Activated T-helper 1 cell treated with Interleukin-2 at 50 U/mL for 16 hours (primary cell): ENCODE results near the gene RBP4.

Source experiments
- DNase-seq: peaks from one replicate; pipeline ENCODE4 v3.0.0-alpha.2; 2020; ENCODE audit warnings: low read depth

Gene RBP4

DNA sequence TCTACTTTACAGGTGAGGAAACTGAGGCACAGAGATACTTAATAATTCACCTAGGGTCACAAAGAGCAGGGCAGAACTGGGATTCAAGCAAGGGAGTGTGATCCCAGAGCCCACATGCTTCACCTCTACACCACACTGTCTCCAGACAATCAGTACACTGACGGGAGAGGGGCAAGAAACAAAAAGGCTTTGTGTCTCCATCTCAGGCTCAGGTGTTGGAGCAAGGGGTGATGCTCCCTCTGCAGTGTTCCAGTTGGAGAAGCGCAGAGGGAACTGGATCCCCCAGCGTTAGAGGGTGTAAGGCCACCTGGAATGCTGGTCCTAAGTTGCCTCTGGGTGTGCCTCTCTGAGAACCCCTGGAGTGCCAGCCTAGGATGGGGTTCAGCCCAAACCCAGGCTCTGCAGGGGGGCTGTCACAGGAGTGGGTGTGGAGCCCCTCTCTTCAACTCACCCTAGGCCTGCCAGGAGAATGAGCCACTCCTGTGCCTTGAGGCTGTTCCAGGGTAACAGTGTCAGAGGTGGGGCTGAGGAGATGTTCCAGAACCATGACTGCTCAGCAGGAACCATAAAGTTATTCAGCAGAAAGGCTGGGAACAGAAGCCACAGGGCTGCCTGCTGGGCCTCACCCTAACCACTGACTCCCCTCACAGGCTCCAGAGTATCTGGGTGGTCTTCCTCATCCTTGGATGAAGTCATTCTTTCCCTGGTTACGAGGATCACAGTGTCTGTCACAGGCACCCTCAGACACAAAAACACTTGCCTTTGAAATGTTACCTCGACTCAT lies 5.5 kb downstream of the RBP4 start:
- DNase-seq, result no peak

GRCh38 chr10:93594518-93594917 lies 6.5 kb downstream of the RBP4 start:
- no peak for DNase-seq

GRCh38 chr10:93593749-93594148 lies 7.3 kb downstream of the RBP4 start:
- no peak for DNase-seq

GRCh38 chr10:93593254-93593653 lies 7.8 kb downstream of the RBP4 start:
- DNase-seq, result no peak

- no peak for DNase-seq
These were observed 9.8 kb downstream of the RBP4 start for GRCh38 chr10:93591065-93591808.

DNA sequence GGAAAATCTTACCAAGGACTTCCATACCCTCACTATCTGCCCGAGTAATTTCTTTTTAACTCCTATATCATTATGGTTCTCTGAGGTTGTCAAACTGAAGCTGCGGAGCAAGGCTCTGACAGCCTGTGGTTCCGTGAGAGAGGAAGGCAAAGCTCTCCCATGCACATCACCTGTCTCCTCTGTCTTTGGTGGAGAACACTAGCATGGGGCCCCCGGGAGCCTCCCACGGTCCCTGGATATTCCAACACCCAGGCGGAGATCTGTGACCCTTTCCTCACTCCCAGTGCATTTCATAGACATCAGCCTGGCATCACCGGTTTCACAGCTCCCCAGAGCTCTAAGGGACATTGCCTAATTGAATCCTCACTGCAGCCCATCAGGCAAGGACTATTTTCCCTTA lies 10.4 kb downstream of the RBP4 start:
- DNase-seq, result no peak

GRCh38 chr10:93589648-93590562 lies 11.1 kb downstream of the RBP4 start:
- DNase-seq, result no peak

GRCh38 chr10:93584445-93584844 lies 16.6 kb downstream of the RBP4 start:
- no peak for DNase-seq

DNA sequence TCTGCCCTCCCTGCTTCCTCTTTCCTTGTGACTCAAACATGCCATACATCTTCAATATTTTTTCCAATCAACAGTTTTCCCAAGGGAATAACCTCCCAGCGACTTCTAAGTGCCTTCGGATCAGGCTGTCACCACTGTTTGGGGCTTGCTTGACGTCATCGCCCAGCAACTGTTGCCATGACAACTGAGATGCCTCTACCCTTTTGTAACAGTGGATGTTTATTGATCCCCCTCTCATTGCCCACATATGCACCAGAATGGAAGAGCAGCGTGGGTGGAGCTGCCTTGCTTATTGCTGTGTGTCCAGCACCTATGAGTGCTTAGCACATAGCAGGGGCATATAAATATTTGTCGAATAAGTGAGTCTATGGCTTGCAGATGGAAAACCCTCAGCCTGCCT lies 20.2 kb downstream of the RBP4 start:
- DNase-seq, result no peak

- DNase-seq, result no peak
These were observed 20.9 kb downstream of the RBP4 start for GRCh38 chr10:93579985-93580711.

DNA sequence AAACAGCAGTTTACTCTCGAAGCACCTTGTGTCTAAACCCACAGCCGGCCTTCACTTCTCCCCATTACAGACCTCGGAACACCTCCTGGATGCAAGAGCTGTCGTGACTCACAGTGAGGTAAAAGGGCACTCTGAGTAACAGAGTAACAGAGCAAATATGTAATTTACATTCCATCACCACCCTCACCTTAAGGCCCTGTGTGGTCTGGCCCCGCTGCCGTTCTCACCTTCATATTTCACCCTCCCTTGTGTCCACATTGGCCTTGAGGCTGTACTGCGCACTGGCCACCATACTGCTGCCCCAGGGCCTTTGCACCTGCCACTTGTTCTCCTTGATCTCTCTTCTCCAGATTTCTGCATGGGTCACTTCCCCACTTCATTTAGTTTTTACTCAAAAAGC lies 21.9 kb downstream of the RBP4 start:
- DNase-seq, result no peak

GRCh38 chr10:93577565-93577964 lies 23.5 kb downstream of the RBP4 start:
- DNase-seq, result no peak

DNA sequence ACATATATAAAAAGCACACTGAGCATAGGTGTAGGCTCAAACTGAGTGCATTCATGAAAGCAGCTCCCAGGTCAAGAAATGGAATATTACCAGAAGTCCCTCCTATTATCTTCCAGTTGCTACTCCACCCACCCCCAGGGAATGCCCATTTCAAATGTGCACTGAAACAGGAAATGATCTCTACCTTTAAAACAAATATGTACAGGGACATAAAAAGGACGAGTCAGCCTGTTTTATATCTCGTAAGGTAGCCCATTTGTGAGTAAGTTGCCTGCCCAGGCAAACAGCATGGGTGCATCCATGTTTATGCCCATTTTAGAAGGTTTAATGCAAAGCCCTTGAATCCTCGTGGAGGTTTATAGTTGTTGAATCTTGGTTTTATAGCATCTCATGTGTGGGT lies 24.1 kb downstream of the RBP4 start:
- no peak for DNase-seq

GRCh38 chr10:93573924-93574323 lies 27.1 kb downstream of the RBP4 start:
- DNase-seq, result no peak

DNA sequence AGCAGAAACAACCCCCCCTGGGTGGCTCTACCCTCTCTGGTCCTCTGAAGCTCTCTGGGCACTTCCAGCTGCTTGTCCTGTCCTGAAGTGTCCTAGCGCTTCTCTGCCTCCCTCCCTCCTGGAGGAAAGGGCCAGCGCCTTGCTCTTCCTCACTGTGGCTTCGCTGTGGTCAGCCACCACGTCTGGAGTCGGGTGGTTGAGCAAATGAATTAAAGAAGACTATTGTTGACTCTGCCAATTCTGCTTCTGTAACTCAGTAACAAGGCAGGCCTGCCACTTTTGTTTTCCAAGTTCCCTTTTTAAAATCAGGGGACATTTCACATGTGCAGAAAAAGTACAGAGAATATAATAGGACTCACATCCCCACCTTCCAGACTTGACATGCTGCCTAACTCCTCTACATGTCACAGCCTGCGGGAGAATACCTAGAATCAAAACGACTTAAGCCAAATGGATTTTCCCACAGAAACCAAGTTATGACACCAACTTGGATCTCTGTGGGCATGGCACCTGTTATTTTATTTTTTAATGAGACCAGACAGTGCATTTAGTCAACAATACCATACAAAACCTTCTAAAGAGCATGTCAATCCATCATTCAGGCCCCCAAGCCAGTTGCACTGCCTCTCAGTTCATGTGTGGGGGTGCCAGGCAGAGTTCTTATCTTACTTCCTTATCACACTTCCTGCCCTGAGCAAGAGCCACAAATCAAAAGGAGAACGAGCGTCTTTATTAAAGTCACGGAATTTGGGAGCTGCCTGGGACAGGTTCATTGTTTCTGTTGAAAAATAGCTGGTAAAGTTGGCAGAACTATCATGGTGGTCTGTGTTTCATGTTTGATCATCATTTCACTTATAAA lies 27.8 kb downstream of the RBP4 start:
- DNase-seq, result no peak

DNA sequence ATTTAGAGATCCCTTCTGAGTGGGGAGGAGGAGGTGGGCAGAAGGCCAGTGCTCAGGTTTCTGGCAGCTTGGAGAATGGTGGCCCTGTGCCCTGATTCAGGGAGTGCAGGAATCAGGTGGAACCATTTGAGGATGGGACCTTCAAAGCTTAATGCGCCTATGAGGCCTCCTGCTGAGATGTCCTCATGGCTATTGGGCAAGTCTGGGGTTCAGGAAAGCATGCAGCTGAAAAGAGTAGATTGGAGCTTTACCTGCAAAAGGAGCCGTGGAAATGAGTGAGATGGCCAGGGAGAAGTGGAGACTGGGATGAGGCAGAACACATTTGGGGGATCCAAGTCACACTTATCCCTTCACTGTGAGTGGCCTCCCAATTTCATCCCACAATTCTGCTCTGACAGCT lies 28.4 kb downstream of the RBP4 start:
- DNase-seq, result no peak

DNA sequence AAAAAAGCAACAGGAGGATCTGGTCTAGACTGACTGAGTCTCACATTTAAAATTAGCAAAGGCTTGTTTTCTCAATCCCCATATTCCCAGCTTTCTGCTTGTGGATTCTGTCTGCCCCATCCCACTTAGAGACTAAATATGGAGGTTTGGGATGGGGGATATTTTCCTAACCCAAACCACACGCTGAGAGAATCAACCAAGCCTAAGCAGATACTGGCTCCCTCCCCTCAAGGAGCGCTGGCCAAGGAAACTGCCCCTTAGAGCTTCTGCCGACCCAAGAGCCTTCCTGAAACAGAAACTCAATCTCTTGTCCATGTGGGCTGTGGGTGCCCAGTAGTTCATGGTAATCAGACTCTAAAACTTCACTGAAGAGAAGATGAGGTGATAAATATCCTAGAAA lies 30.7 kb downstream of the RBP4 start:
- no peak for DNase-seq

DNA sequence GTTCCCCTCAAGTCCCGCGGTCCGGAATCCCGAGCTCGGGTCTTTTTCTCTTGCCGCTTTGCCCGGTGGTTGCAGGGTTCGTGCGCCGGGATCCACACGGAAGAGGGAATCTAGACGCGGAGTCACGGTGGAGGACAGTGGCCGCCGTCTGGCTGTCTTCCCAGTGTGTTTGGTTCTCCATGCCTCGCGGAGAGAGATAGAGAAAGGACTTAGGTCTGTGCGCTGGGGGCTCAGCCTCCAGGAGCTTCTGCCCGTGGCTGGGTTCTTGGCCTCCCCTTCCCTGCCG lies 33.0 kb downstream of the RBP4 start:
- DNase-seq, result no peak

GRCh38 chr10:93567277-93568104 lies 33.5 kb downstream of the RBP4 start:
- DNase-seq, result no peak
